BE2C (cell line): ENCODE data around the gene CLGN.

ENCODE experiments used
- DNase-seq: peaks from one replicate; pipeline ENCODE4 v3.0.0-alpha.2; 2020
- H3K27me3 ChIP-seq: fragments of 250-450 bp; sonication (Bioruptor Pico); 2 replicates; pipeline ENCODE4 v1.5.1; 2020; ENCODE audit warnings: mild to moderate bottlenecking
- H3K36me3 ChIP-seq: fragments of 250-450 bp; sonication (Bioruptor Pico); 2 replicates; pipeline ENCODE4 v1.5.1; 2020; ENCODE audit warnings: mild to moderate bottlenecking
- H3K4me1 ChIP-seq: fragments of 250-450 bp; sonication (Bioruptor Pico); 2 replicates; pipeline ENCODE4 v1.5.1; 2020
- H3K4me3 ChIP-seq: 2 replicates; pipeline ENCODE4 v1.5.1; 2011; ENCODE audit warnings: low read depth, low read length
- H3K9me3 ChIP-seq: fragments of 250-450 bp; sonication (Bioruptor Pico); 2 replicates; pipeline ENCODE4 v1.5.1; 2020
- CTCF ChIP-seq: IDR thresholded peaks from 2 replicates; pipeline ENCODE4 v1.5.1; 2012; ENCODE audit warnings: mild to moderate bottlenecking, low read depth, low read length

Gene CLGN

GRCh38 chr4:140359562-140360427 lies 67.7 kb downstream of the CLGN start:
- DNase-seq = peak; percentile 92
- H3K4me3 ChIP-seq = no peak overlapping the region
- no peaks in the 10 kb centered on the region for H3K36me3 ChIP-seq

GRCh38 chr4:140358281-140358680 lies 69.2 kb downstream of the CLGN start:
- Histone ChIP-seq H3K36me3 (no peaks in the 10 kb centered on the region), H3K27me3 (no peaks in the 10 kb centered on the region), H3K9me3 (no peaks in the 10 kb centered on the region), H3K4me1 (no peaks in the 10 kb centered on the region), H3K4me3 (no peak overlapping the region)
- no peak for DNase-seq
- TF ChIP-seq CTCF = no peak

More at GRCh38 chr4:140359562-140360427, 67.7 kb downstream of the CLGN start:
- Histone ChIP-seq H3K27me3 (no peaks in the 10 kb centered on the region), H3K9me3 (no peaks in the 10 kb centered on the region), H3K4me1 (no peaks in the 10 kb centered on the region)
- TF ChIP-seq CTCF = peak; percentile 91

- no peak for TF ChIP-seq CTCF
- no peaks in the 10 kb centered on the region for H3K9me3 ChIP-seq
- H3K27me3 ChIP-seq = no peaks in the 10 kb centered on the region
- no peak for DNase-seq
- no peaks in the 10 kb centered on the region for H3K4me1 ChIP-seq
- H3K36me3 ChIP-seq = no peaks in the 10 kb centered on the region
- H3K4me3 ChIP-seq = no peak overlapping the region
Measured at GRCh38 chr4:140357868-140358267, 69.6 kb downstream of the CLGN start.

- Histone ChIP-seq H3K4me3 (no peak overlapping the region), H3K9me3 (no peaks in the 10 kb centered on the region), H3K4me1 (no peaks in the 10 kb centered on the region), H3K27me3 (no peaks in the 10 kb centered on the region), H3K36me3 (no peaks in the 10 kb centered on the region)
- no peak for DNase-seq
- no peak for TF ChIP-seq CTCF
Measured at GRCh38 chr4:140355288-140355687, 72.2 kb downstream of the CLGN start.

- no peak for TF ChIP-seq CTCF
Measured at GRCh38 chr4:140353786-140354185, 73.7 kb downstream of the CLGN start.

More at GRCh38 chr4:140353786-140354185, 73.7 kb downstream of the CLGN start:
- H3K4me3 ChIP-seq = no peak overlapping the region
- H3K27me3 ChIP-seq = no peaks in the 10 kb centered on the region
- no peaks in the 10 kb centered on the region for H3K4me1 ChIP-seq
- no peaks in the 10 kb centered on the region for H3K9me3 ChIP-seq
- no peak for DNase-seq
- no peaks in the 10 kb centered on the region for H3K36me3 ChIP-seq
